Measurements from ENCODE around the gene DHX15.

DHX15 gene

GRCh38 chr4:24584211-24584850 lies at the start of gene DHX15:
Gene DHX15 (minus strand): TSS chr4:24584554. CDS start chr4:24584393, 161 bp downstream.
- peak; percentile 73 to 88 for DNase-seq (ENCODE audit: low read depth in 2 of 2, low spot score in 1 of 2)

DNA sequence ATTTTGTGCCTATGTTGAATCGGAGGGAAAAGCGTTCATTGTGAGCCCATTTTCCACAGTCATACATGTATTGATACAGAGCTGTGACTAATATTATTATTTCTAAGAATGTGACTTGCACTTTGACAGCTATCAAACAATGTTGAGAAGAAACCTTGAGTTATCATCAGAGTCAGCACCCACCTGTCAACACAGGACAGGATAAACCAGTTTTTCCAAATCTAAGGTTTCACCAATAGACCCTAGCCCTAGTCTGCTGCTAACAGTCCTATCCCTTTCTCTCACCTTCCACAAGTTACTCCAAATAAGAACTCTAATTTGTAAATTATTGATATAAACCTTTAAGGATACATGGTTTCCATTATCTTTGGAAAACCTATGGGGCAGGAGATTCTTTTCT lies 47.7 kb upstream of the DHX15 start:
- DNase-seq (ENCODE audit: low read depth in 2 of 2, low spot score in 1 of 2) = no peak

GRCh38 chr4:24630937-24631336 lies 46.6 kb upstream of the DHX15 start:
- DNase-seq (ENCODE audit: low read depth in 2 of 2, low spot score in 1 of 2) = no peak

DNA sequence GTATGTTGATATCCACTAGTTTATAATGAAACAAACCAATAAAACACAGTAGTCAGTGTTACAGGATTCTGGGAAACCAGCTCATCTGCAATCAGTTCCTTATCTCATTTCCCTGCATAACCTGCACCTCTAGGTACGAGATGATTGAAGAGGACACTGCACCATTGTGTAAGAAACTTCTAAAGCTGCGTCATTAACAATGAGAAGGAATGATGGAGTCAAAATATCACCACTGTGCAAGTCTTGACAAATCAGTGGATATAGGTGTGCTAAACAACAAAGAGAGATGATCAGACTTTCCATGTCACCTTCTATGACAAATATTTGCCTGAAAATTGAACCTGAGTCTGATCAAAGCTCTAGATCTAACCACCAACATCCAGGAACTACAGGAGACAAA lies 40.7 kb upstream of the DHX15 start:
- DNase-seq (ENCODE audit: low read depth in 2 of 2, low spot score in 1 of 2) = no peak

DNA sequence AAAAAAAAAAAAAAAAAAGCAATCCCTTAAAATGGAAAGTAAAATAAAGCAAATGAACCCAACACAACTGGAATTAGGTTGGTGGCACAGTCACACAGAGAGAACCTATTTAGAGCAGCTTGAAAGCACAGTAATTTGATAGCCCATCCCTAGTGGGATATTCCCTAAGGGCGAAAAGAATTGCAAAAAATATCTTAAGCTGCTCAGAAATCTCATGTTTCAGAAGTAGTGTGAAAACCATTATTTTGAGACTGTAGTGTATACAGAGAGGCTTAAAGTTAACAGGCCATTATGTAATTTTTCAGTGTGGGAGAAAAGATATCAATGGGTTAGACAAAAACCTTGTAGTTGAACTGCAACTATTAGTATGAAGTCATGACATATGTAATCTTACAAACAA lies 40.0 kb upstream of the DHX15 start:
- no peak for DNase-seq (ENCODE audit: low read depth in 2 of 2, low spot score in 1 of 2)

GRCh38 chr4:24622146-24622834 lies 37.9 kb upstream of the DHX15 start:
- DNase-seq (ENCODE audit: low read depth in 2 of 2, low spot score in 1 of 2) = no peak

- DNase-seq (ENCODE audit: low read depth in 2 of 2, low spot score in 1 of 2) = no peak
These were observed 31.6 kb upstream of the DHX15 start for GRCh38 chr4:24615977-24616376.

- DNase-seq (ENCODE audit: low read depth in 2 of 2, low spot score in 1 of 2) = no peak
These were observed 30.5 kb upstream of the DHX15 start for GRCh38 chr4:24614881-24615280.

GRCh38 chr4:24613502-24613901 lies 29.1 kb upstream of the DHX15 start:
- no peak for DNase-seq (ENCODE audit: low read depth in 2 of 2, low spot score in 1 of 2)

DNA sequence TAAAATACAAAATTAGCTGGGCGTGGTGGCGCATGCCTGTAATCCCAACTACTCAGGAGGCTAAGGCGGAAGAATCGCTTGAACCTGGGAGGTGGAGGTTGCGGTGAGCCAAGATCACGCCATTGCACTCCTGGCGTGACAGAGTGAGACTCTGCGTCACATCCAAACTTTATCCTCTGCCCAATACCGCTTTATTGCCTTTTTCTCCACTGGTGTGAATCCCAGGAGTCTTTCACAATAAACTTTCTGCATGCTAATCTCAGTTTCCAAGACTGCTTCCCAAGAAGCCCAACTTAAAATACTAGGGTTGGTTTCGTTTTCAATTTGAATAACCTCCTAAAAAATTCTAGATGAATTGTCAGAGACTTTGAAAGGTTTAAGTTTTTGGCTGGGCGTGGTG lies 27.2 kb upstream of the DHX15 start:
- DNase-seq (ENCODE audit: low read depth in 2 of 2, low spot score in 1 of 2) = no peak

GRCh38 chr4:24607334-24607733 lies 23.0 kb upstream of the DHX15 start:
- DNase-seq (ENCODE audit: low read depth in 2 of 2, low spot score in 1 of 2) = no peak

- no peak for DNase-seq (ENCODE audit: low read depth in 2 of 2, low spot score in 1 of 2)
These were observed 20.9 kb upstream of the DHX15 start for GRCh38 chr4:24605216-24605615.

DNA sequence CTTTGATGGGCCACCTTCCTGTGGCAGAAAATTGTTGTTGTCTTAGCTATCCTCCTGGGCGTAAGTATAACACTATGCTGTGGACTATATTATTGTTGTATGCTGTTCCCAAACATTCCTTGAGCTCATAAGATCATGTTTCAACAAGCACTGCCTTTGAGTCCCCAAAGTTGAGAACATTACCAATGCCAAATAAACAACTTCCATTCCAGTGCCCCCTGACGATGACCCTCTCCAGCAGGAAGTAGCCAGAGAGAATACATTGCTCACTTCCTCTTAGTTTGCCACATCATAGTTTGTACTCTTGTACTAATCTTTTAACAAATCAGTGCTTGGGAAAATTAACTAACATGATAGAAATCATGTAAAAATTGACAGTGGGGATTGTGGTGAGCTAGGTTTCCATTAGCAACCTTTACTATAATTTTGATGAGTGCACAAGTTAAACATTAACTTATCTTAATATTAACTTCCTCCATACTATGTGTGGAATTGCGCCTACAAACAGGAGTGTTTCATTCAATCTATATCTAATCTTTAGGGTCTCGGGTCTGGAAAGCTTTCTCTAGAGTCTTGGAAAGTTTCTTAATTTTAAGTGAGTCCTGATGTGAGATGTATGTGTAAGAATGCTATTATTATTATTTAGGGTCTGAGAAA lies 20.3 kb upstream of the DHX15 start:
- no peak for DNase-seq (ENCODE audit: low read depth in 2 of 2, low spot score in 1 of 2)

DNA sequence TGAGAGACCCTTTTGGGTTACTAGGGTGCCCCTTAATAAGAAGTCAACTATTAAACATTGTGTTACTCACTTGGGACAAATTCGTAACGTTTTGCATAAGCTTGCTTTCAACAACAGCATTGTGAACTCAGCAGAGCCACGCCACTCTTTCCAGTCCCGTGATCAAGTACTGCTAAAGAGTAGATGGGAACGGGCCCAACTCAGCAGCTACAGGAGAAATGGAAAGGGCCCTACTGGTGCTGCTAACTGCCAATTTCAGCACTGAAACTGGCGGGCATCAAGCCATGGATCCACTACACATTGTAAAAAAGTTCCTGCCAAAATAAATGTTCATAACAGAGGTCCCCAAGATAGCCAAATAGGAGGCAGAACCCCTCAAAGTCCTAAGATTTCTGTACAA lies 19.0 kb upstream of the DHX15 start:
- DNase-seq (ENCODE audit: low read depth in 2 of 2, low spot score in 1 of 2) = no peak

- DNase-seq (ENCODE audit: low read depth in 2 of 2, low spot score in 1 of 2) = no peak
These were observed 16.8 kb upstream of the DHX15 start for GRCh38 chr4:24601121-24601520.

- DNase-seq (ENCODE audit: low read depth in 2 of 2, low spot score in 1 of 2) = no peak
These were observed 14.9 kb upstream of the DHX15 start for GRCh38 chr4:24599275-24599674.

DNA sequence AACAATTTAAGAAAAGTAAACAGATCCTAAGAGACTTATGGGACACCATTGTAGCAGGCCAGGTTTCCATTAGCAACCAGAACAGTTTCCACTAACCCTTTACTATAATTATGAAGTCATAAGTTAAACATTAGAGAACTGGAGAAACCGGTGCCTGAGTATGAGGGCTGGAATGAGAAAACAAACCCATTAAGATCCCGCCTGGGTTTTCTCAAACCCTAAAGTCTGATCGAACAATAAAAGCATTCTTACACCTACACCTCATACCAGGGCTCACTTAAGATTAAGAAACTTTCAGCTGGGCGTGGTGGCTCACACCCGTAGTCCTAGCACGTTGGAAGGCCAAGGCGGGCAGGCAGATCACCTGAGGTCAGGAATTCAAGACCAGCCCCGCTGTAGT lies 13.7 kb upstream of the DHX15 start:
- no peak for DNase-seq (ENCODE audit: low read depth in 2 of 2, low spot score in 1 of 2)

DNA sequence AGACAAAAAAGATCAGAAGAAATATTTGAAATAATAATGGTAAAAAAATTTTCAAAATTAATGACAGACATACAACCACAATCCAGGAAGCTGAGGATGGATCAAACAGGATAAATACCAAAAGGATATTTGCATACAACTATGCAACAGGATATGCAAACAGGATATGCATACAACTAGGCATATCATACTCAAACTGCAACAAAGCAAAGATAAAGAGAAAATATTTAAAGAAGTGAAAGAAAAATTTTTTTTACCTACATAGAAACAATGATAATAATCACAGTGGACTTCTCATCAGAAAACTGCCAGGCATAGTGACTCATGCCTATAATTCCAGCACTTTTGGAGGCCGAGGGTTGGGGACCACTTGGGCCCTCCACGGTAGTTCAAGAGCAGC lies 11.3 kb upstream of the DHX15 start:
- no peak for DNase-seq (ENCODE audit: low read depth in 2 of 2, low spot score in 1 of 2)

- no peak for DNase-seq (ENCODE audit: low read depth in 2 of 2, low spot score in 1 of 2)
These were observed 10.5 kb upstream of the DHX15 start for GRCh38 chr4:24594887-24595286.

DNA sequence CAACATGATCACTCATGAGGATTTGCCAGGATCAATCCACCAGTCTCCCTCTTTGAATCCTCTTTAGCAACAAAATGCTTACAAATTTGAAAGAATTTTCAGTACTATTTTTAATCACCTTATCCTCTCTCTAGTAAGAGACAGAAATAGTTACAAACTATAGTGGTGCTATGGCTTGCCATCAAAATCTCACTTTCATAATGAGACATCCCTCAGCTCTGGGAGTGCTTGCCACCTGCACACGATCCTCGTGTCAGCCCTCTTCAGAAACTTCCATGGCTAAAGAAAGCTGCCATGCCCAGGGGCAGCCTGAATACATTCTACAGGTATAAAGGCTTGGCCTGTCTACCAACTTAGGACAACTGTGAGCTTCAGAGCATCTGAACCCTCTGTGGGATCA lies 5.1 kb upstream of the DHX15 start:
- DNase-seq (ENCODE audit: low read depth in 2 of 2, low spot score in 1 of 2) = no peak

- no peak for DNase-seq (ENCODE audit: low read depth in 2 of 2, low spot score in 1 of 2)
These were observed 4.0 kb upstream of the DHX15 start for GRCh38 chr4:24588216-24588954.
